Measurements from ENCODE around the gene DPP10.
"Not testable (repeated sequence)": the region's sequence is repeated elsewhere in the genome, so short reads cannot be mapped to it uniquely, and the experiment has no call there.

The DPP10 gene

GRCh38 chr2:114729026-114729425 is 286.6 kb downstream of the DPP10 start:
- DNase-seq = no peak

- DNase-seq = no peak
These were observed 292.7 kb downstream of the DPP10 start for GRCh38 chr2:114735126-114735525.

DNA sequence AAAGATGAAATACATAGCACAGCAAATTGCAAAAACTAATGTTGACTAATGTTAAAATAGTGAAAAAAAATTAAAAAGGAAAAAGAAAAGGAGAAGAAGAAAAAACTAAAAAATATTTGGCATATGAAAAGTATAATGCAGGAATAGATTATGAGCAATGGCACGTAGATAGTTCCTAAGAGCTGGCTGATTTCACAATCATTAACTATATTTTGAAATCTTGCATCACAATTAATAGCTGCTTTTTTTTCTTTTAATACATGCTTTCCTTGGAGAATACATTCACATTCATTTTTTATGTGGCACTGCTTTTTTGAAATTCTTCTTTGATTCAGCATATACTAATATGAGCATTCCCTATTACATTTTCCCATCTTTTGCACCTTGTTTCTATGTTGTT is 299.8 kb downstream of the DPP10 start:
- no peak for DNase-seq

- no peak for DNase-seq
These were observed 303.3 kb downstream of the DPP10 start for GRCh38 chr2:114745700-114746099.

DNA sequence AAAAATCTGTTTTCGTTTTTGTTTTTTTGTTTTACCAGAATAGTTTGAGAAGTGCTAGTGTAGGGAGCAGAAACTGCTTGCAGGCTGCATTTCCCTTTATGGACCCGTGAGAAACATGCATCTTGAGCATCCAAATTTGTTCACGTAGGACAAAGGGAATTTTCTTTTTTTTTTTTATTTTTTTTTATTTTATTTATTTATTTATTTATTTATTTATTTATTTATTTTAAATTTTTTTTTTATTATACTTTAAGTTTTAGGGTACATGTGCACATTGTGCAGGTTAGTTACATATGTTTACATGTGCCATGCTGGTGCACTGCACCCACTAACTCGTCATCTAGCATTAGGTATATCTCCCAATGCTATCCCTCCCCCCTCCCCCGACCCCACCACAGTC is 305.7 kb downstream of the DPP10 start:
- DNase-seq = not testable (repeated sequence)

- DNase-seq = no peak
These were observed 310.0 kb downstream of the DPP10 start for GRCh38 chr2:114752425-114752824.

DNA sequence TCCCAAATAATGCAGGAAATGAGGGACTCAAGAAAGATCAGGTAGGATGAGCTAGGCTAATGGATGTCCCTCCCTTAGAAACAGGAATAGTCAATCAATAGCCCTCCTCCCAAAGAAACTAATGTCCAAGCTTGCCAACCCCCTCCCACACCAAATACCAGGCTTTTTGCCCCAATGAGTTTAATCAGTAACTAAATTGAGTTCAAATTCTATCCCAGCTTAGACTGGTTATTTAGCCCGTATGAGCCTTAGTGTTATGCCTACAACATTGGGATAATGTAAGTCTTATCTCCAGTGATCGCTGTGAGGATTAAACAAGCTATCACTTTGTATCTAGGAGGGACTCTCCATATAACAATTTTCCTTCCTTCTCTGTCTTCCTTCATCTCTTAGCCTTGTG is 310.7 kb downstream of the DPP10 start:
- no peak for DNase-seq

GRCh38 chr2:114754907-114755563 is 312.6 kb downstream of the DPP10 start:
- peak; percentile 12 for DNase-seq

- DNase-seq = no peak
These were observed 319.9 kb downstream of the DPP10 start for GRCh38 chr2:114762376-114762775.

DNA sequence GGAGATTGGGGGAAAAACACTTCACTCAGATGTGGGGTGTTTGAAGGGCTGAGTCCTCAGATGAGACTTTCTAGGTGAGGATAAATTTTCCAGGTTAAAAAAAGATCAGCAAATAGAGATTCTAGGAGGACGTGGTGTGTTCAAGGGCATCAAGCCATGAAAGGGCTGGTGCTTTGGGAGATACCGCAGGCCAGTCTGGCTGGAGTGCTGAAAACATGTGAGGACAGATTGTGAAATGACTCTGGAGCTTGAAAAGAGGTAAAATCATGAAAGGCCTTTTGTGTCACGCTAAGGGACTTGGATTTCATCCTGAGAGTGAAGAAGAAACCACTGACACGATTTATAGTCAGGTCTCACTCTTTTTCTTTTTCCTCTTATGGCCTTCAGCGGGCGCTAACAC is 320.5 kb downstream of the DPP10 start:
- DNase-seq = no peak

GRCh38 chr2:114769110-114769509 is 326.7 kb downstream of the DPP10 start:
- no peak for DNase-seq

- no peak for DNase-seq
These were observed 327.6 kb downstream of the DPP10 start for GRCh38 chr2:114769991-114770390.

DNA sequence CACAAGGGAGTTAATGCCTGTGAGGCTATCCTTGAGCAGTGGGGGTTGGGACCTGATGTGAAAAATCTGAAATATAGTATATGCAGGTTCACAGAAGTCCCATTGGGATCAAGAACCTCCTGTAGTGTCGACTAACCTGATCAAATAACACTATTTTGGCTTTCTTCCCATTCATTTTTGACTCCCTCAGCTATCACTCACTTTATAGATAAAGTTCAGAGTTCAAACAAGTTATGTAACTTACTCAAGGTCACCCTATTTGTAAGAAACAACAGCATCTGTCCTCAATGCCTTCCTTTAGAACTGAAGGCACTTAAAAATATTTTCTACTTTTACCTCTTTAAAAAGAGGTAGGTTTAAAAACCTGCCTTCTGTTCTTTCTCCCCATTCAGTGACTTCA is 341.6 kb downstream of the DPP10 start:
- DNase-seq = no peak

DNA sequence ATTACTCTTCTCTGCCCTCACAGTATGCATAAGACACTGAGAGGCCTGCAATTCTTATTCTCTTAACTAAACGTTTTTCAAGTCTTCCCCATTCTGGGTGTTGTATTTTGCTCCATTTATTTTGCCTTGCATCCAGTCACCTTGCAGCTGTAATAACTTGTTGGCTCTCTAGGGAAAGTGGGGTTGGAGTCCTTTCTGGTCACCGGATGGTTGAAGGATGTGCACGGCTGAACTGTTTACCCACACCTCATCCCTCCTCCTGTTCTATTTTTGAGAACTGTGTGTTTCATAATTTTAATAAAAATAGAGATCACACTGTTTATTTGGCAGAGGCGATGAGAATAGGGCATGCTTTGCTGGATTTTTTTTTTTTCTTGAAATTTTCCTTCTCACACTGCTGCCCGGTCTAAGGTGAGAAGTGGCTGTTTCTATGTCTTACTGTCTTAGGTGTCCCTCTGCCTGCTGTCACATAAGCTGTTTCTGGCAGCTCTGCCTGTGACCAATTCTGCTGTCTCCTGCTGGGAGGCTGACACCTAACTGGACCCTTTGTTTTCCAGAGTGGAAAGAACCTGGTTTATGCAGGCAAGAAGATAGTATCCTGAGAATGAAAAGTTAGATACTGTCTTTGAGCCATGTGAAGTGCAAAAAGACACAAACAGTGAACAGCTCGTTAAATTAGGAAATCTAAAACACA is 342.6 kb downstream of the DPP10 start:
- no peak for DNase-seq

DNA sequence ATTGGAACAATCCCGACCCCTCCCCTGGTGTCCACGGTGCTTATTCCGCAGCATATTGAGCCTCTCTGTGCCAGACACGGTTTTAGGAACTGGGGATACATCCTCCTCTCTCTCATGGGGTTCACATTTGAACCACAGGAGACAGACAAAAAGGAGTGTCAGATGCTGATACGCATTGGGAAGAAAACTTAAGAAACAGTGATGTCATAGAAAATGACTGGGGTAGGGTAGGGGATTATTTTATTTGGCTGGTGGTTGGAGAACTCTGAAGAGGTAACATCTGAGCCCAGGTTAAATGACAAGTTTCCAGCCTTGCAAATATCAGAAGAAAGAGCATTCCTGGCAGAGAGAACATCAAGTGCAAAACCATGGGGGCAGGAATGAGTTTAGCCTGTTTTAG is 344.5 kb downstream of the DPP10 start:
- no peak for DNase-seq

DNA sequence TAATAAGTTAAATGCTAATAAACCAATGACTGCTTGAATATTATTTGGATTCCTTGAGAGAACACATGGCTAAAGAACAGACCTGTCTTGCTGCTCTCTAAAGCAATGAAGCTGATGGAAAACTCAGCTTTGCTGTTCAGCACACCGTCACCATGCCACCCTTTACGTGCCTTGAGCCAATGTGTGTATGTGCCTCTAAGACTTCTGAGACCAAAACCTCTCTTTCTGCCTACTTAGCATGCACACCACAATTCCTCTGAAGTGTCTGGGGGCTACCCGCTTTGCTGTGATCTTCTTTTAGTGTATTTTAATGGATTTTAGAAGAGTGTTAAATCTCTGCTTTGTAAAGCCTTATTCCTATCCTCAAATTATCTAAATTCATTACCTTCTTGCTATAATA is 345.0 kb downstream of the DPP10 start:
- DNase-seq = no peak

DNA sequence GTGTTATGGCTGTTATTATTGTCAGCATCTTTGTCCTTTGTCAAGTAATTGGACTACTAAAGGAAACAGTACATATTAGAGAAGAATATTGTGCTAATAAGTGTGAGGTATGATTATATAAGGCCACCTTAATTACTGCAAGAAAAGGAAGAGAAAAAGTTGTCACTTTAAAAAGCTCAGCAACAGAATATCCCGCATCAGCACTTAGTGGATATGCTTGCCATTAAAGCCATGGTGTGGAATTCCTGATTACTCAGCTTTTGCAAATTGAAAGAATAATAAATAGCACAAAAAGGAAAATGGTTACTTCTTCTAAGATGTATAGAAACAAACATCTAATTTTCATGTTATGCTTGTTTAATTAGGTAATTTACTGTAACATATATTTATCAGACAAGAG is 347.5 kb downstream of the DPP10 start:
- DNase-seq = no peak

DNA sequence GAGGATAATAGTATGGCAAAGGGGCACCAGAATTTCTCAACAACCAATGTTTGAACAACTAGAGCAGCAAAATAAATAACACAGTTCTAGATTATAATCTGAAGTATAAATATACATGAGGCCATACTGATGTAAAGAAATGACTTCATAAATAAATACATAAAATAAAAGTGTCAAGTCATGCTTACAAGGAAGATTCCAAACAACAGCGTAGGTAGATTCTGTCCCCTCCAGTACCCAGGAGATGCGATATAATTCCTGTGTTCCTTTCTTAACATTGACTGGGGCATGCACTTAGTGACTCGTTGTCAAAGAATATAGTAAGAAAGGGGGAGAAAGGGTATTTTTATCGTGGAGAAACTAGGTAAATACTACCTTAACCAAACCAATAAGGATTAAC is 355.1 kb downstream of the DPP10 start:
- DNase-seq = no peak

GRCh38 chr2:114797942-114798341 is 355.5 kb downstream of the DPP10 start:
- no peak for DNase-seq

GRCh38 chr2:114800371-114800770 is 357.9 kb downstream of the DPP10 start:
- no peak for DNase-seq

GRCh38 chr2:114805195-114805594 is 362.8 kb downstream of the DPP10 start:
- no peak for DNase-seq

DNA sequence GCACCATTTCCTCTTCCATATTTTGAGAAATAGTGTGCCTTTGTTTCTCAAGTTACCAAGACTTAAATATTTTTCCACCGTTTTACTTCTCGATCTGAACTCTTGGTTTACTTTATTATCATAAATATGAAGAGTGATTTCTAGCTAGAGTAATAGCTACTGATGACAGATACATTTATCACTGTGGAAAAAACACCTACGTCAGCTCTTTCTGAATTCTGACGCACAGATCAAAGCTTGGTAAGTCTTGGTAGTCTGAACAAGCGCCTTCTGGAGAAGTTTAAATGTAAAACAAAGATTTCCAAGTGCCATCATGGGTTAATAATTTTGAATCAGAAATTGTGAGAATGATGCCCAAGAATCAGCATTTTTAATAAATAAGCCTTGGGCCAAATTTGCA is 367.7 kb downstream of the DPP10 start:
- DNase-seq = no peak

DNA sequence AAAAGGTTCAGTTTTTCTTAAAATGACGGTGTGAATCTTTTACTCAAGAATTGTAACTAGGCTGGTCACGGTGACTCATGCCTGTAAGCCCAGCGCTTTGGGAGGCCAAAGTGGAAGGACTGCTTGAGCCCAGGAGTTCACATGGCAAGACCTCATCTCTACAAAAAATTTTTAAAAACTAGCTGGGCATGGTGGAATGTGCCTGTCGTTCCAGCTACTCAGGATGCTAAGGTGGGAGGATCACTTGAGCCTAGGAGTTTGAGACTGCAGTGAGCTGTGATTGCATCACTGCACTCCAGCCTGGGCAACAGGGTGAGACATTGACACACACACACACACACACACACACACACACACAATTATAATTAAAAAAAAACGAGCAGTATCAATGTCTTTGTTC is 369.8 kb downstream of the DPP10 start:
- DNase-seq = no peak

DNA sequence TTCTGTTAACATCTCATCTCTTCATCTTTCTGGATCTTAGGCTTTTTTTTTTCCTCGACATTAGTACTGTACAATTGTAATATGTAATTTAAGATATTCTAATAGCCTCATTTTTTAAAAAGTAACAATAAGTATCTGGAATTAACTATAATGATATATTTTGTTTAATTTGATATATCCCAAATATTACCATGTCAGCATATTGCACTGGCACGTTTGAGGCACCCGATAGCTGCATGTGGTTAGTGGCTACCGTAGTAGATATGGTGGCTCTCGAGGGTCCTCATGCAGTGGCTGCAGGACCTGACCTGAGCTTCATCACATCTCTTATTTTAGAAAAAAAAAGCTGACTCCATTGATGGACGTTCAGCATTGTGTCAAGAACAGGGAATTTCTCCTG is 371.9 kb downstream of the DPP10 start:
- no peak for DNase-seq

- no peak for DNase-seq
These were observed 378.6 kb downstream of the DPP10 start for GRCh38 chr2:114821055-114821454.
